KMS-11 (cell line): ENCODE data around the gene ANKRD40.
A peak's percentile ranks its signal among the peaks of the same experiment; 100 is the strongest.

Source experiments
- H2AFZ ChIP-seq: fragments of 200-600 bp; sonication (generic); 2 replicates; pipeline ENCODE4 v1.6.1; 2016; ENCODE audit warnings: antibody characterized with exemption, mixed run types, low read depth
- H3K27ac ChIP-seq: fragments of 200-600 bp; sonication (generic); 2 replicates; pipeline ENCODE4 v1.6.1; 2016; ENCODE audit warnings: mild to moderate bottlenecking, mixed run types
- H3K27me3 ChIP-seq: fragments of 200-600 bp; sonication (generic); 2 replicates; pipeline ENCODE4 v1.6.1; 2017; ENCODE audit warnings: mild to moderate bottlenecking, low read depth, mixed run types, moderate library complexity; ENCODE audit not compliant: insufficient read depth
- H3K36me3 ChIP-seq: fragments of 200-600 bp; sonication (generic); 2 replicates; pipeline ENCODE4 v1.6.1; 2017; ENCODE audit warnings: mild to moderate bottlenecking, mixed run types; ENCODE audit not compliant: insufficient read depth
- H3K4me1 ChIP-seq: fragments of 200-600 bp; sonication (generic); 2 replicates; pipeline ENCODE4 v1.6.1; 2016; ENCODE audit warnings: mild to moderate bottlenecking, low read depth, mixed run types; ENCODE audit not compliant: poor library complexity, severe bottlenecking
- H3K4me2 ChIP-seq: fragments of 200-600 bp; sonication (generic); 2 replicates; pipeline ENCODE4 v1.7.0; 2016; ENCODE audit warnings: mild to moderate bottlenecking, mixed run types
- H3K4me3 ChIP-seq: fragments of 200-600 bp; sonication (generic); IDR thresholded peaks from 2 replicates; pipeline ENCODE4 v1.6.1; 2017; ENCODE audit warnings: low read depth, low read length, mixed read lengths; ENCODE audit not compliant: insufficient read depth
- H3K79me2 ChIP-seq: fragments of 200-600 bp; sonication (generic); 2 replicates; pipeline ENCODE4 v1.6.1; 2016; ENCODE audit warnings: low read depth, mixed run types; ENCODE audit not compliant: insufficient read depth
- H3K9ac ChIP-seq: fragments of 200-600 bp; sonication (generic); 2 replicates; pipeline ENCODE4 v1.6.1; 2016; ENCODE audit warnings: mild to moderate bottlenecking, mixed run types
- H4K20me1 ChIP-seq: fragments of 200-600 bp; sonication (generic); 2 replicates; pipeline ENCODE4 v1.6.1; 2016; ENCODE audit warnings: mild to moderate bottlenecking, mixed run types; ENCODE audit not compliant: insufficient read depth
- CTCF ChIP-seq: fragments of 200-600 bp; sonication (generic); conservative IDR thresholded peaks from 2 replicates; pipeline ENCODE4 v1.6.1; 2017; ENCODE audit warnings: low read depth, mild to moderate bottlenecking, antibody characterized with exemption, low read length, moderate library complexity, mixed read lengths

Gene ANKRD40

GRCh38 chr17:50665838-50666237, 41.9 kb downstream of the ANKRD40 start:
- TF ChIP-seq CTCF: no peak
- H3K4me2 ChIP-seq: no peak overlapping the region
- H3K27me3 ChIP-seq: no peaks in the 10 kb centered on the region
- no peak overlapping the region for H3K4me3 ChIP-seq
- no peaks in the 10 kb centered on the region for H4K20me1 ChIP-seq
- no peaks in the 10 kb centered on the region for H3K36me3 ChIP-seq
- H3K27ac ChIP-seq: no peak overlapping the region
- H3K79me2 ChIP-seq: no peaks in the 10 kb centered on the region
- H2AFZ ChIP-seq: no peak overlapping the region
- H3K9ac ChIP-seq: no peak overlapping the region
- H3K4me1 ChIP-seq: peaks cover 18% of the 10 kb centered on the region

- no peak overlapping the region for H2AFZ ChIP-seq
- no peak overlapping the region for H3K4me2 ChIP-seq
These were observed 42.8 kb downstream of the ANKRD40 start for GRCh38 chr17:50664788-50665458.

GRCh38 chr17:50663812-50664374, 43.8 kb downstream of the ANKRD40 start:
- no peaks in the 10 kb centered on the region for H3K36me3 ChIP-seq
- H3K9ac ChIP-seq: no peak overlapping the region
- no peaks in the 10 kb centered on the region for H4K20me1 ChIP-seq
- no peak overlapping the region for H3K4me3 ChIP-seq
- H3K27me3 ChIP-seq: no peaks in the 10 kb centered on the region
- peaks cover 21% of the 10 kb centered on the region for H3K4me1 ChIP-seq
- no peak overlapping the region for H3K27ac ChIP-seq
- TF ChIP-seq CTCF: no peak
- H3K79me2 ChIP-seq: no peaks in the 10 kb centered on the region
- no peak overlapping the region for H2AFZ ChIP-seq
- no peak overlapping the region for H3K4me2 ChIP-seq

More at GRCh38 chr17:50664788-50665458, 42.8 kb downstream of the ANKRD40 start:
- no peaks in the 10 kb centered on the region for H3K79me2 ChIP-seq
- H3K9ac ChIP-seq: no peak overlapping the region
- H3K36me3 ChIP-seq: no peaks in the 10 kb centered on the region
- H4K20me1 ChIP-seq: no peaks in the 10 kb centered on the region
- no peak overlapping the region for H3K4me3 ChIP-seq
- no peak overlapping the region for H3K27ac ChIP-seq
- H3K4me1 ChIP-seq: peaks cover 21% of the 10 kb centered on the region
- no peak for TF ChIP-seq CTCF
- H3K27me3 ChIP-seq: no peaks in the 10 kb centered on the region

GRCh38 chr17:50662632-50663225, 45.0 kb downstream of the ANKRD40 start:
- no peaks in the 10 kb centered on the region for H4K20me1 ChIP-seq
- H3K4me1 ChIP-seq: peaks cover 21% of the 10 kb centered on the region
- peak overlapping the region; percentile 91; the same call in 1 of the 2 replicates for H2AFZ ChIP-seq
- no peak overlapping the region; the same call in 1 of the 2 replicates for H3K4me2 ChIP-seq
- no peaks in the 10 kb centered on the region for H3K36me3 ChIP-seq
- no peak overlapping the region for H3K9ac ChIP-seq
- H3K27ac ChIP-seq: no peak overlapping the region; the same call in 1 of the 2 replicates
- H3K4me3 ChIP-seq: no peak overlapping the region
- H3K27me3 ChIP-seq: no peaks in the 10 kb centered on the region
- H3K79me2 ChIP-seq: no peaks in the 10 kb centered on the region
- no peak for TF ChIP-seq CTCF
